ENCODE results near the gene CHCHD3. TPM values are rescaled to one million over a fixed set of nuclear protein-coding genes. Genes with fewer than 3 reads are reported as not detected.

Gene CHCHD3
- total RNA-seq, 4 donors from 2014 or later, result 66.0 to 79.1 (median 70.0) TPM

DNA sequence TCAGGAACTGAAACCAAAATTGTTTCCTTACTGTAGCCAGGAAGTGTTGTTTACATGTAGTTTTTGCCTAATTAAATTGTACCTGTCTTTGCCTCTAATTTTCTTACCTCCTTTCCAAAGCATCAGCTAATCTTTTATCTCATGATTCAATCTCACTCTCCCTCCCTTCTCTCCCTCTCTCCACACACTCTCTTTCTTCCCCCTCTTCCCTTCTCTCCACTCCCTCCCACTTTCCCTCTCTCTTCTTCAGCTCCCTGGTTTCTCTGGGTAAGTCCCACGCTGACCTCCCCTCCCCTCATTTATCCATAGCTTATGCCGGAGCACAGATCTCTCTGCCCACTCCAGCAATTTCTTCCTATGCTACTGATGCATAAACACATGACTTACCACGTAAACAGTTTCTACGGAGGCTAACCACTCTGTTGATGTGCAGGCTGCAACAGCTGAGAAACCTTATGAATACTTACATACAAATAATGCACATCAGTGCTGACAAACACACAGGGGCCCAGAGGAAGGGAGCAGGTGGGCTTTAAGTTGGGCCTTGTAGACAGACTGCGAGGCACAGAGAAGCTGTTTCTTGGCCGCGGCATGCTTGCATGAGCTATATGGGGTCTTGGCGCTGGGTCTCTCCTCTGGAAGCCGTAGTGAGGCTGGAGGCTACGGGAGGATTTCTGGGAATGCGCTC is 331.2 kb downstream of the CHCHD3 start:
- H3K9me3 ChIP-seq, result no peaks in the 10 kb centered on the region
- no peak overlapping the region for H3K27ac ChIP-seq
- DNase-seq, result no peak
- intact Hi-C loops (cut with DNase I), result no loop called here
- no peaks in the 10 kb centered on the region for H3K27me3 ChIP-seq
- no peak for TF ChIP-seq POLR2A (IDR thresholded peaks at IDR 0.05)
- TF ChIP-seq, protein P1, sequence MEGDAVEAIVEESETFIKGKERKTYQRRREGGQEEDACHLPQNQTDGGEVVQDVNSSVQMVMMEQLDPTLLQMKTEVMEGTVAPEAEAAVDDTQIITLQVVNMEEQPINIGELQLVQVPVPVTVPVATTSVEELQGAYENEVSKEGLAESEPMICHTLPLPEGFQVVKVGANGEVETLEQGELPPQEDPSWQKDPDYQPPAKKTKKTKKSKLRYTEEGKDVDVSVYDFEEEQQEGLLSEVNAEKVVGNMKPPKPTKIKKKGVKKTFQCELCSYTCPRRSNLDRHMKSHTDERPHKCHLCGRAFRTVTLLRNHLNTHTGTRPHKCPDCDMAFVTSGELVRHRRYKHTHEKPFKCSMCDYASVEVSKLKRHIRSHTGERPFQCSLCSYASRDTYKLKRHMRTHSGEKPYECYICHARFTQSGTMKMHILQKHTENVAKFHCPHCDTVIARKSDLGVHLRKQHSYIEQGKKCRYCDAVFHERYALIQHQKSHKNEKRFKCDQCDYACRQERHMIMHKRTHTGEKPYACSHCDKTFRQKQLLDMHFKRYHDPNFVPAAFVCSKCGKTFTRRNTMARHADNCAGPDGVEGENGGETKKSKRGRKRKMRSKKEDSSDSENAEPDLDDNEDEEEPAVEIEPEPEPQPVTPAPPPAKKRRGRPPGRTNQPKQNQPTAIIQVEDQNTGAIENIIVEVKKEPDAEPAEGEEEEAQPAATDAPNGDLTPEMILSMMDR (IDR thresholded peaks at IDR 0.05), result no peak
- no peaks in the 10 kb centered on the region for H3K4me1 ChIP-seq
- H3K4me3 ChIP-seq (replicated peaks in 1 of 3), result no peak overlapping the region
- WGBS, 2 donors, result 75 to 83% methylated on average over 10 to 11 of the region's 11 CpGs
- H3K36me3 ChIP-seq, result no peaks in the 10 kb centered on the region

DNA sequence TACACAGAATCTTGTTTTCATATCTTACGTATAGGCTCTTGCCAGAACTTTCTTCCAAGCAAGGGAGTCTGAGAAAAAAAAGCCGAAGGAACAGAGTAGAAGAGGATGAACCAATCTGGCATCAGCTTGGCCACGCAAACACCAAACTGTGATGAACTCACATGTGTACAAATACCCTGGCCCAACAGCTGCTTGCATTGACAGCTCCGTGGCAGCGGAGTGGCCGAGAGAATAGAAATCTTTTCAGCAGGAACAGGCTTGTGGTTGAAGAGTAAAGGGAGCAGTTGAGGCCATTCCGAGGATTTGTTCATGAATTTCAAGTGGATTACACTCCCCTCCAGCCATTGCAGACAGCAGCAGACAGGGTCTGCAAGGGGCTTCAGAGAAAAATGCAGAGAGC is 331.8 kb downstream of the CHCHD3 start:
- intact Hi-C loops (cut with DNase I), result no loop called here
- Histone ChIP-seq H3K4me1 (no peaks in the 10 kb centered on the region), H3K36me3 (no peaks in the 10 kb centered on the region), H3K9me3 (no peaks in the 10 kb centered on the region), H3K27me3 (no peaks in the 10 kb centered on the region), H3K4me3 (replicated peaks in 1 of 3) (no peak overlapping the region), H3K27ac (no peak overlapping the region)
- TF ChIP-seq, protein P1 (IDR thresholded peaks at IDR 0.05), result no peak
- no peak for TF ChIP-seq POLR2A (IDR thresholded peaks at IDR 0.05)
- 82% methylated on average over 7 of the region's 7 CpGs for WGBS, 2 donors
- DNase-seq, result no peak

DNA sequence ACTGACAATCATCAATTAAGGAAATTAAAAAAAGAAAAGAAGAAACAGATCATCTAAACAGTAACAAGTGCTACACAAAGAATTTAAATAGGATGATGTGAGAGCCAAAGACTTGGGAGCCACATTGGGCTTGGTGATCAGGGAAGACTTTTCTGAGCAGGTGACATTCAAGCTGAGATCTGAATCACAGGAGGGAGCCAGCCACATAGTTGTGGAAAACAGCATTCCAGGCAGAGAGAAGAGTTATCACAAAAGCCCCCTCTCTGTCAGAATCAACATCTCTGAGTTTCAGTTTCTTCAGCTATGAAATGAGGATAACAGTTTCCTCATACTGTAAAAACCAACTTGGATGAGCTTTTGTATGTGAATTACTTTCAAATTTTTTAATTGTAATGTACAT is 336.4 kb downstream of the CHCHD3 start:
- H3K9me3 ChIP-seq, result no peaks in the 10 kb centered on the region
- TF ChIP-seq POLR2A (IDR thresholded peaks at IDR 0.05), result no peak
- TF ChIP-seq, protein P1 (IDR thresholded peaks at IDR 0.05), result no peak

DNA sequence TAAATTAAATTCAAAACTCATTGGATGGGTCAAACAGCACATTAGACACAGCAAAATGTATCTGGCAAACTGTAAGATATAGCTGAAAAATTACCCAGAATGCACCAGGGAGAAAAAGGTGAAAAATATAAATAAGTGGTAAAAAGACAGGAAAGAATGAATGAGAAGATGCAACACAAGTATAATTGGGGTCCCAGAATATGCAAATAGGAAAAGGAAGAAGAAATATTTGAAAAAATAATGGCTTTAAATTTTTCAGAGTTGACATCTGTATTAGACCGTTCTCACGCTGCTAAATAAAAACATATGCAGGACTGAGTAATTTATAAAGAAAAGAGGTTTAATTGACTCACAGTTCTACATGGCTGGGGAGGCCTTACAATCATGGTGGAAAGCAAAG is 337.9 kb downstream of the CHCHD3 start:
- intact Hi-C loops (cut with DNase I), result no loop called here
- H3K4me3 ChIP-seq (replicated peaks in 1 of 3), result no peak overlapping the region
- TF ChIP-seq, protein P1 (IDR thresholded peaks at IDR 0.05), result no peak
- no peaks in the 10 kb centered on the region for H3K36me3 ChIP-seq
- H3K9me3 ChIP-seq, result no peaks in the 10 kb centered on the region
- no peaks in the 10 kb centered on the region for H3K27me3 ChIP-seq
- WGBS, 2 donors, result 92 to 94% methylated on average over 2 of the region's 2 CpGs
- no peak overlapping the region for H3K27ac ChIP-seq
- no peak for DNase-seq
- peaks cover 0 to 16% of the 10 kb centered on the region in 2 donors for H3K4me1 ChIP-seq

More for the DNA sequence above, 336.4 kb downstream of the CHCHD3 start:
- Histone ChIP-seq H3K27me3 (no peaks in the 10 kb centered on the region), H3K27ac (no peak overlapping the region), H3K4me3 (replicated peaks in 1 of 3) (no peak overlapping the region), H3K36me3 (no peaks in the 10 kb centered on the region), H3K4me1 (peaks cover 0 to 16% of the 10 kb centered on the region in 2 donors)
- intact Hi-C loops (cut with DNase I), result no loop called here
- no peak for DNase-seq

DNA sequence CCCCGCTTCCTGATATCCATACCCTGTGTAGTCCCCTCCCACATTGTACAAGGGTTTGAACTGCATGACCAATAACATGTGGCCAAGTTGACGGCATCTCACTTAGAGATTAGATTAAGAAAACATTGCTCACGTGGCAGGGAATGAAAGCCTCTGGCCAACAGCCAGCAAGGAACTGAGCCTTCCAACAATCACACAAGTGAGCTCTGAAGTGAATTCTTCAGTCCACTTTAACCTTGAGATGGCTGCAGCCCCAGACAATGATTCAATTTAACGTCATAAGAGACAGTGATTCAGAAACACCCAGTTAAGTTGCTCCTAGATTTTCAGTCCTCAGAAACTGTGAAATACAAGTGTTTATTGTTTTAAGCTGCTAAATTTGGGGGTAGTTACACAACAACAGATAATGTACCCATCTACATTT is 339.7 kb downstream of the CHCHD3 start:
- H3K27me3 ChIP-seq, result no peaks in the 10 kb centered on the region
- H3K4me1 ChIP-seq, result peaks cover 0 to 16% of the 10 kb centered on the region in 2 donors
- intact Hi-C loops (cut with DNase I), result no loop called here
- no peaks in the 10 kb centered on the region for H3K36me3 ChIP-seq
- no peak overlapping the region for H3K4me3 ChIP-seq (replicated peaks in 1 of 3)
- TF ChIP-seq, protein P1 (IDR thresholded peaks at IDR 0.05), result no peak
- TF ChIP-seq POLR2A (IDR thresholded peaks at IDR 0.05), result no peak
- peak overlapping the region; percentile 69 to 86 (median 80) for H3K27ac ChIP-seq
- no peaks in the 10 kb centered on the region for H3K9me3 ChIP-seq
- WGBS, 2 donors, result 8 to 15% methylated on average over 4 of the region's 4 CpGs
- peak; percentile 93 to 95 for DNase-seq

All from thyroid gland (tissue), 4 donors.